ENCODE data around the gene DVL2.

DNA sequence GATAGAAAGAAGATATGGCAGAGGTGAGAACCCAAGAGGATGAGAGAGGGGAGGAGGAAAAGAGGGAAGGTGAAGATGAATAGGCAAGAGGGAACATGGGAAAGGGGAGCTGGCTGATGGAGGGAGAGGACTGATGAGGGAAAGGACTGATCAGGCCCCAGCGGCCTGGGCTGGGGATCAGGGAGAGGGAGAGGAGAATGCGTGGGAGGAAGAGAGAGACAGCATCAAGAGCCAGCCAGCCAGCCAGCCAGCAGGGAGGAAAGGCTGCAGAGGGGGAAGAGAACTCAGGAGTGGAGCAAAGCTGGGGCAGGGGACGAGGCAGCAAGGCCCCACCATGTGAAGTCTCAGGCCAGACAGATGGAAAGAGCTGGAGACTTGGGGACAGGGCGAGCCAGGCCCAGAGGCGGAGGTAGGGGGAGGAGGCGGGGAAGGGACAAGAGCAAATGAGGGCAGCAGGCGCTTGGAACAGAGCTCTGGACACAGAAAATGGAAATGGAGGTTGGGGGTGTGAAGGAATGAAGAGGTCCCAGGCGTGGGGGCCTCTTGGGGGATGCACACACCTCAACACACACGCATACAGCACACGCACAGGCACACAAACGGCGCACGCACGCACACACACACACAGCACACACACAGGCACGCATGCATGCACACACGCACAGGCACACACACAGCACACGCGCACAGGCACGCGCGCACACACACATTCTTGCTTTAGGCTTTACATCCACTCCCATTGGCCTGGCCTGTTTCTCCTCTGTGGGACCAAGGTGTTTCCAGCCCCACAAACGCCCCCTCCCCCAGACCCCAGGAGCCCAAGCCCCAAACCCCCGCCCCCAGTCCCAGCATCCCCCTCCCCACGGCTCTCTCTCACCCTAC is 27.0 kb downstream of the DVL2 start:
- TF ChIP-seq POLR2A (IDR thresholded peaks at IDR 0.05; ENCODE audit: low read depth, low read length): no peak
- TF ChIP-seq POLR2AphosphoS5 (IDR thresholded peaks at IDR 0.05; ENCODE audit: insufficient read depth, low read depth, low read length): no peak
- TF ChIP-seq, protein P1, sequence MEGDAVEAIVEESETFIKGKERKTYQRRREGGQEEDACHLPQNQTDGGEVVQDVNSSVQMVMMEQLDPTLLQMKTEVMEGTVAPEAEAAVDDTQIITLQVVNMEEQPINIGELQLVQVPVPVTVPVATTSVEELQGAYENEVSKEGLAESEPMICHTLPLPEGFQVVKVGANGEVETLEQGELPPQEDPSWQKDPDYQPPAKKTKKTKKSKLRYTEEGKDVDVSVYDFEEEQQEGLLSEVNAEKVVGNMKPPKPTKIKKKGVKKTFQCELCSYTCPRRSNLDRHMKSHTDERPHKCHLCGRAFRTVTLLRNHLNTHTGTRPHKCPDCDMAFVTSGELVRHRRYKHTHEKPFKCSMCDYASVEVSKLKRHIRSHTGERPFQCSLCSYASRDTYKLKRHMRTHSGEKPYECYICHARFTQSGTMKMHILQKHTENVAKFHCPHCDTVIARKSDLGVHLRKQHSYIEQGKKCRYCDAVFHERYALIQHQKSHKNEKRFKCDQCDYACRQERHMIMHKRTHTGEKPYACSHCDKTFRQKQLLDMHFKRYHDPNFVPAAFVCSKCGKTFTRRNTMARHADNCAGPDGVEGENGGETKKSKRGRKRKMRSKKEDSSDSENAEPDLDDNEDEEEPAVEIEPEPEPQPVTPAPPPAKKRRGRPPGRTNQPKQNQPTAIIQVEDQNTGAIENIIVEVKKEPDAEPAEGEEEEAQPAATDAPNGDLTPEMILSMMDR (IDR thresholded peaks at IDR 0.05; ENCODE audit: extremely low read depth in 1 of 2, insufficient read depth in 1 of 2, low read depth in 1 of 2, low read length in 2 of 2): no peak
- TF ChIP-seq EZH2 (IDR thresholded peaks at IDR 0.05; ENCODE audit: borderline replicate concordance, low read depth, low read length, severe bottlenecking): no peak
- TF ChIP-seq GATA2 (IDR thresholded peaks at IDR 0.05; ENCODE audit: insufficient read depth, insufficient read length, low read depth, low read length): no peak
- TF ChIP-seq, protein P2, sequence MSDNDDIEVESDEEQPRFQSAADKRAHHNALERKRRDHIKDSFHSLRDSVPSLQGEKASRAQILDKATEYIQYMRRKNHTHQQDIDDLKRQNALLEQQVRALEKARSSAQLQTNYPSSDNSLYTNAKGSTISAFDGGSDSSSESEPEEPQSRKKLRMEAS (IDR thresholded peaks at IDR 0.05; ENCODE audit: insufficient read depth, insufficient read length): no peak
- no peak for TF ChIP-seq FOS (IDR thresholded peaks at IDR 0.05; ENCODE audit: borderline replicate concordance, insufficient read depth, low read length)
- no peak for TF ChIP-seq JUN (IDR thresholded peaks at IDR 0.05; ENCODE audit: borderline replicate concordance, insufficient read depth, insufficient read length, low read depth)

Measured in endothelial cell of umbilical vein (primary cell).